Measurements from ENCODE around the gene KIF6.

DNA sequence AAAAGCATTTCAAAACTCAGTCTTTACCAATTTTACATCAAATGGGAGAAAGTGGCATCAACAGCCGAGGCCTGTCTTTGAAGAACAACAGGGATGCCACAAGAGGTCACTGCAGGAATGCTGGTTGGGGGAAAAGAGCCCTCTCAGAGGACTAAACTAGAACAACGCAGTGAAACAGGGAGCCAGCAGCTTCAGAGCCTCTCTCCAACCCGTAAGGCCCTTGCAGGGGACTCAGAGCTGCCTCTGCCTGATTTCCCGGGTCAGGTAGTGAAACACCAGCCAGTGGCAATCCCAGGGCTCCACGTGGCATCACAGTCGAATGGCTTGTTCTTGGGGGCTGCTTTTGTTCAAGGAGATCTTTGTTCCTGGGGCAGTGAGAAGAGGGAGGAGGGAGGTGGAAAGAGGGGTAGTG, 347.7 kb downstream of the KIF6 start:
- TF ChIP-seq, protein P1, sequence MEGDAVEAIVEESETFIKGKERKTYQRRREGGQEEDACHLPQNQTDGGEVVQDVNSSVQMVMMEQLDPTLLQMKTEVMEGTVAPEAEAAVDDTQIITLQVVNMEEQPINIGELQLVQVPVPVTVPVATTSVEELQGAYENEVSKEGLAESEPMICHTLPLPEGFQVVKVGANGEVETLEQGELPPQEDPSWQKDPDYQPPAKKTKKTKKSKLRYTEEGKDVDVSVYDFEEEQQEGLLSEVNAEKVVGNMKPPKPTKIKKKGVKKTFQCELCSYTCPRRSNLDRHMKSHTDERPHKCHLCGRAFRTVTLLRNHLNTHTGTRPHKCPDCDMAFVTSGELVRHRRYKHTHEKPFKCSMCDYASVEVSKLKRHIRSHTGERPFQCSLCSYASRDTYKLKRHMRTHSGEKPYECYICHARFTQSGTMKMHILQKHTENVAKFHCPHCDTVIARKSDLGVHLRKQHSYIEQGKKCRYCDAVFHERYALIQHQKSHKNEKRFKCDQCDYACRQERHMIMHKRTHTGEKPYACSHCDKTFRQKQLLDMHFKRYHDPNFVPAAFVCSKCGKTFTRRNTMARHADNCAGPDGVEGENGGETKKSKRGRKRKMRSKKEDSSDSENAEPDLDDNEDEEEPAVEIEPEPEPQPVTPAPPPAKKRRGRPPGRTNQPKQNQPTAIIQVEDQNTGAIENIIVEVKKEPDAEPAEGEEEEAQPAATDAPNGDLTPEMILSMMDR (IDR thresholded peaks at IDR 0.05 in 4 of 5, conservative IDR thresholded peaks at IDR 0.05 in 1 of 5), result peak in 4 of 5 experiments; percentile 30 to 48 (median 46)
- TF ChIP-seq POLR2A (IDR thresholded peaks at IDR 0.05), result no peak

All from gastrocnemius medialis (tissue), 4 donors.